ENCODE data around the gene GLS.
A peak's percentile ranks its signal among the peaks of the same experiment; 100 is the strongest.
"Not testable (repeated sequence)": the region's sequence is repeated elsewhere in the genome, so short reads cannot be mapped to it uniquely, and the experiment has no call there.

GLS gene

DNA sequence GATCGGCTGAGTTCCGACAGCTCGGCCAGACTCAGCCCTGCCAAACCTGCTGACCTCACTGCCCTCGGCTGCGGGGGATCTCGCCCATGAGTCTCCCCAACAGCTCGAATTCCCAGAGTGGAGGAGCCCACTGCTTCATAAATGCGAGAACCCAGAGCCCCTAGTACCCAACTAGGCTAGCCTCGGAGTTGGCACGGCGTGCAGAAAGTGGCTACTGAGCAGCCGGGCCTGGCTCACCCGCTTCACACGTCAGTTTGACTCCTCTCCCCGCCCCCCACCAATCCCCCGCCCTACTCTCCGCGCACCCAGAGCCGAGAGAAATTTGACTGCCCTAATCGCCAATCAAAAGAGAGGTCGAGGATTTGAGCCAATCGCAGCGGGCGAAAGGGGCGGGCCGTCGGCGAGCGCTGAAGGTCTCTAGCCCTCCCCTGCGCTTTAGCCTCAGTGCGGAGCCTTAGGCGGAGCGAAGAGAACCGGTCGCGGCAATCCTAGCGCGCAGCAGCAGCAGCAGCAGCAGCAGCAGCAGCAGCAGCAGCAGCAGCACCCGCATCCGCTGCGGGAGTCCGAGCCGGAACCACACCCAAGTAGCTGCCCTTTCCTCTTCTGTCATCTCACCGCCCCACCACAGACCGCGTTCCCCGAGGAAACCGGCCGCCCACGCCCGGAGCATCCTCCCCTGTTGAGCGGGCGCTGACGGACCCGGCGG is at the start of gene GLS:
GLS (plus strand) TSS at position 444 of the 706 bp plus-strand sequence. CDS start 264 bp downstream, outside the sequence.
- DNase-seq, result peak; percentile 85

DNA sequence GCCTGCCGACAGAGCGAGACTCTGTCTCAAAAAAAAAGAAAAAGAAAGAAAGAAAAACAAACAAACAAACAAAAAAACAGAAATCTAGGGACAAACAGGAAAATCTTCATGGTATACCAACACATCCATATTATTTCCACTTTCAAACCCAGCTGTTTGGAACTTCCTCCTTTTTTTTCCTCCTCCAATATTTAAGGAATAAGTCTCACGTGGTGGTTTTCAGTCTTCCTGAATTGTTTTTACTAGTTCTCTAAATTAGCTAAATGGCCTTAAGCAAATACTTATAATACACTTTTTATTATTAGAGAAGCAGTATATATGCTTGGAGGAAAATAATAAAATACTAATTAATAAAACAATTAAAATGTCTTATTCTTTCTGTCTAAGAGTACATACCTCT is 48.7 kb upstream of the GLS start:
- DNase-seq, result no peak

DNA sequence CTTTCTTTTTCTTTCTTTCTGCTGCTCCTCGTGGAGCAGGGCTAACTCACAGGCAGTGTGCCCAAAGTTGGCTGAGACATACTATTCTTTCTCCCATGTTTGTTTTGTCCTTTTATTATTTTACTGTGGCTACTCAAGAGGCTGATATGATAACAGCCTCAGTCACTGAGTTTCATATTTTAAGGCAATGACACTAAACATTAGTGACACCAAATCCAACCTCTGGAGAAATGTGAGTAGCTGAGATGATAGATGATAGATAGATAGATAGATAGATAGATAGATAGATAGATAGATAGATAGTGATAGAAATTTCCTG is 45.8 kb upstream of the GLS start:
- no peak for DNase-seq

DNA sequence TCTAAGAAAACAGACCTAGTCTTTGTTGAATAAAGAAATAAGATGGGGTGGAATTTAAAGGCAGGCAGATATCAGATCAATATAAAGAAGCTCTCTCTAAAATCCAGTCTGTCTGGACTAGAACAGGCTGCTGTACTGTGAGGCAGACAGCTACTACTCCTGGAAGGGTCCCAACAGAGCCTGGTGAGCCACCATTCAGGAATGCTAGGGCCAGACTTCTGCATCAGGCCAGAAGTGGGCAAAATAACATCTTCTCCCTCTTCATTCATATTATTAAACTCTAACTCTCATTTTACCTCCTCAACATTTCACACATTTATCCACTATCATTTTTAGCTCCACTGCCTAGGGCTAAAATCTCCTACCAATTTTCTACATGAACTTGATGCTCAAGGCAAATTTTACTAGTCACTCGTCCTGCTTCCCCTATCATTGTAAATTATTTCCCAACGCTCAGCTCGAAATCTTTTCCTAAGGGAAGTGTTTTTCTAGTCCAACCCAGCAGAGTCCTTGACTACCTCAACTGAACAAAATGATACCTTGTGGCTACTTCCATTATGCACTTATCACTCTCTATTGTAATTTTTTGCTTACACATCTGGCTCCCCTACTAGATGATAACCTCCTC is 45.2 kb upstream of the GLS start:
- no peak for DNase-seq

DNA sequence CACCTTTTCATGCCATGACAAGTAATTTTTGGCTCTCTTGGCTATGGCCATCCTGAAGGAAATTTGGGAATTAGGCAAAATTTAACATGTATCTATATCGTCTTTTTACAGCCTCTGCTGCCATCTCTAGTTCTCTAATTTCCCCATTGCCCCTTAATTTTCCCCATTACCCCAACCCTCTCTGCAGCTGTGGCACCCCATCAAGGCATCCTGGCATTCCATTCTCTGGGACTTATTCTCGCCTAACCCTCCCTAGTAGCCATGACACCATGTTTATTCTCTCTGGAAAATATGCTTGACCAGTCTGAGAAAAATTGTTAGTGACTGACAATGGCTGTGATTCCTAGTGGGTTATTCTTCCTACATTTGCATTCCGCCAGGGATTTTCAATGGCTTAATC is 43.9 kb upstream of the GLS start:
- DNase-seq, result no peak

DNA sequence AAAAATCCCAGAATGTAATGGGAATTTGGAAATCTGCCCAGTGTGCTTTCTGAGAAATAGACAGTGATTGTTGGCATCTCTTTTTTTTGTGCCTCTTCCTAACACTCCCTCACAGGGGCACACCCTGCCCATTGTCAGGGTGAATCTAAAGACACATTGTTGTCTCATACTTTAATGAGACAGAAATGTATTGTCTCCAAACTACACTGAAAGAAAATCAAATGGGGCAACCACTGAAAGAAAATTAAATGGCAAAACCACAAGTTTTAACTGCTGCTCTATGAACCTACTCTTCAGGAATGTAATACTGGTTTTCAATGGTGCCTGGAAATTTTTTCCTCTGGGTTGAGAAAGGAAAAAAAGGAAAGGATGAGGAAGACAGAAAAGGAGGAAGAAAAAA is 43.2 kb upstream of the GLS start:
- DNase-seq, result no peak

DNA sequence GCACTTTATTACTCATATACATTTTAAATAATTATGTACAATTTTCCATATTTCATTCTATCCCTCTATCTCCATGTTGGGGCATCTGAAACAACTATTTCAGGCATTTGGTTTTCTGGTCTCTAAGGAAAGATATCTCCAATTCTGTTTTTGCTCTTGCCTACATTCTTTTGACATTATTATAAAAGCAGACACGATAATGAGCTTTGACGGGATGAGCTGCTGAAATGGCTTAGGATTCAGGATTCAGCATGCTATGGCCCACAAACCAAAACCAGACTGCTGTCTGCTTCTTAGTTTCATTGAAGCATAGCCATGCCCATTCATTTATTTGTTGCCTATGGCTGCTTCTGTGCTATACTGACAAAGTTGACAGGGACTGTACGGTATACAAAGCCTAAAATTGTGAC is 42.7 kb upstream of the GLS start:
- DNase-seq, result no peak

DNA sequence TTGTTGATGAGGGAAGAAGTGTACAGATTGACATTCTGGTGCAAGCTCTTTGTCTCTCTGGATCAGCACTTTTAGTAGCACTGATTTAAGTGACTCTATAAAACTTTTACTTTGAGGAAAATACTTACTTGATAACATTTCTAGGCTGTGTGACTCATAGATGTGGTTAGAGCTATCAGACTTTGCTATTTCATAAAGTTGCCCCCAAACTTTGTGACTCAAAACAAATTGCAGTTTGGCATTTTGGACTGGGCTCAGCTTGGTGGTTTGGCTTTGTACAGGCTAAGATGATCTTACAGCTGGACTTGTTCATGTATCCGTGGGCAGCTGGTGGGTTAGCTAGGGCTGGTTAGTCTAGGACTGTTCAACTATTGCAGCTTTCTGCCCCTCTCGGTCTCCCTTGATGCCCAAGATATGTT is 42.1 kb upstream of the GLS start:
- DNase-seq, result no peak

DNA sequence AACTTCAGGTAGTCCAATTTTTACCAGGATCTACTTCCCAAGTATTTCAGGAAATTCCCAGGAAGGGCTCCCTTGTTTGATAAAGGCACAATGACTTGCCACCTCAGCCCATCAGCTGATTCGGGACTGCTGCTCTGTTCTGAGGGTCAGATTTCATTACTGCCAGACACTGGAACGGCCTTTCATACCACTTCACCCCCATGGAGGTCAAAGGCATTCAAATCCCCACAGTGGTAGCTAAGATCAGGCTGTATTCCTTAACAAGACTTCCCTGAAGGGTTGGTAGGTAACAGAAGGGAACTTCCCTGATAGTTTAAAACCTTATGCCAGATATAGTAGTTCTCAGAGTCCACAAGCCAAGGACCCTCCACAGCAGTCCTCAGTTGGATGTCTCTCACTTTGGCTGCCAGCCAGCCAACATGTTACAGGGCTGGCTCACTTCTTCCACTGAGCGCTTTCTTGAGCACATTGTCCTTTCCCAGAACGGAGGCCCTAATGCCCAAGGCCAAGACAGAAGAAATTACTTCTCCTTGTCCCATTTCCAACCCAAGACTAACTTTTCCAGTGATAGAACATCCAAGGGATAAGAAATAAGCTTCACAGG is 40.0 kb upstream of the GLS start:
- DNase-seq, result no peak

DNA sequence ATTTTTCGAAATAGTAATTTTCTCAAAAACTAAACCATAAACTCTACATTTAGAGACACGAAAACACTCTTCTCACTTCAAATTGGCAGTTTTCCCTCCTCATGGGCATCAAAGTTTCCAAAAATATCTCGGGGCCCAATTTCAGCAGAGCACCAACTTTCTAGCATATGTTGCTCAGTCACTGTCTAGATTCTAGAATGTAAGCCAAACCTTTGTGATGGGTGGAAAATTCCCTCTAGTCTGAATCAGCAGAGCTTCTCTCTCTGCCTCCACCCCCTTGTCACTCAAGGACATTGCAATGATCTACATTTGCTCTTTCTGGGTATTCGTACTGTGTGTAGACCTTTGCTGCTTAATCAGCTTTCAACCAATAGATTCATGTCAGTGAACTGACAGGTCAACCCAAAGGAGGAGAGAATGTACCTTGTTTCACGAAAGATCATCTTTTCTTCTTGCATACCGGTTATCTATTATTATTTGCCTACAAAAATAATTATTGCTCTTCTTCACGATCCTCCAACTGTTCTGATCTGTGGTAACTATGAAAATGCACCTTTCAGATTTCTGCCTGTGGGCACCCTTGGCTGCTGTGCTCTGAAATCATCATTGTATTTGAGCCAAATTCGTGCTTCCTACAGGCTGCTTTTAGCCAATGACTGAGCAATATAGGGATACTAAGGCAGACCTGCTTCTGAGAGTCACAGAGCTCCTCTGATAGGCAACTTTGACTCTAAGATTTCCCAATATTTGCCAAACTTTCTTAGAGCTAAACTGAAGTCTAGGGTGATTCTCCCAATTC is 38.7 kb upstream of the GLS start:
- no peak for DNase-seq

DNA sequence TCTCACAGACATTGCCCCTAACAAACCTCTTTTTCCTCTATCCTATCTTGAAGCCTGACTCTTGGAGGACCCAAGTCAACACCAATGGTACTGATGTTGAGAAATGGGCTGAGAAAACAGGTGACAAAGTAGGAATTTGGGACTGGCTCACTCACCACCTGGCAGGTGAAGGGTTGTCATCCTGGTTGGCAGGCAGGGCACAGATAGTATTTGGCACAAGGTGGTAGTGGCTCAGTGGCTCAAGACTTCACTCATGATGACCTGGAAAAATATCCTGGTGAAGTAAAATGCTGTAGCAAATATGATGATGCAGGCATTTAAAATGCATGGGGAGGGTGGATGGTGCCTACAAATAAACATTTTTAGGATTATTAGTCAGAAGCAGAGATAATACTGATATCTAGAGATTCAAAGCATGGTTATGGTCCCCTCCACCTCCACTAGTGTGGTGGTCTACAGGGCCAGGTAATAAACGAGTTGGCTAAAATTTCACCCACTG is 38.0 kb upstream of the GLS start:
- DNase-seq, result no peak

DNA sequence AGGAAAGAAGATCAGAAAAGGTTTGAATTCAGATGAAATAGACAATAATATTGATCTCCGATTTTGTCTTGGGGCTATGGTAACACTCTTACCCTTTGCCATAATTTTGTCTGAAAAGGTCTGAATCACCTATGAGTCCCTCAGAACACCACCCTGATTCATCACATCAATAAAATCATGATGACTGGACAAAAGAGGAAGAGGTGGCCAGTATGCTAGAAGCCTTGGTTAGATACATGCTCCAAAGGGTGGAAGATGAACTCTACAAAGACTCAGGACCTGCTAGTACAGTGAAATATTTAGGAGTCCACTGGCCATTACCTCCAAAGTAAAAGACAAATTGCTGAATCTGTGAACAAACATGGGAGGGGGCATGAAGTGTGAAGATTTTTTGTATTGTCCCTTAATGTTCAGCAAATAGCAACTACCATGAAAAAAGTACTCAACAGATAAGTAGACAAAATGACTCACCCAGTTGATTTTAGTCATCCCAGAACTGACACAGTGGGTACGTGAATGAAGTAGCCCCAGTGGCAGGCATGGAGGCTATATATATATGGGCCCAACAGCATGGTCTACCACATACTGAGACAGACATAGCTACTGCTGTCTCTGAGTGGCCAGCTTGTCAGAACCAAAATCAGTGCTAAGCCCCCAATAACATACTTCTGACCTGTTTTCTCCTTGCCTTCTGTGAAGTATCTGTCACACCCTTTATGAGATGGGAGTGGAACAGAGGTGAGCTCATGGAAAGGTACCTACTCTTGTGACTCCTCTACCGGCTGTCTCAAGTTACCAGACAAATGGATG is 36.5 kb upstream of the GLS start:
- no peak for DNase-seq

DNA sequence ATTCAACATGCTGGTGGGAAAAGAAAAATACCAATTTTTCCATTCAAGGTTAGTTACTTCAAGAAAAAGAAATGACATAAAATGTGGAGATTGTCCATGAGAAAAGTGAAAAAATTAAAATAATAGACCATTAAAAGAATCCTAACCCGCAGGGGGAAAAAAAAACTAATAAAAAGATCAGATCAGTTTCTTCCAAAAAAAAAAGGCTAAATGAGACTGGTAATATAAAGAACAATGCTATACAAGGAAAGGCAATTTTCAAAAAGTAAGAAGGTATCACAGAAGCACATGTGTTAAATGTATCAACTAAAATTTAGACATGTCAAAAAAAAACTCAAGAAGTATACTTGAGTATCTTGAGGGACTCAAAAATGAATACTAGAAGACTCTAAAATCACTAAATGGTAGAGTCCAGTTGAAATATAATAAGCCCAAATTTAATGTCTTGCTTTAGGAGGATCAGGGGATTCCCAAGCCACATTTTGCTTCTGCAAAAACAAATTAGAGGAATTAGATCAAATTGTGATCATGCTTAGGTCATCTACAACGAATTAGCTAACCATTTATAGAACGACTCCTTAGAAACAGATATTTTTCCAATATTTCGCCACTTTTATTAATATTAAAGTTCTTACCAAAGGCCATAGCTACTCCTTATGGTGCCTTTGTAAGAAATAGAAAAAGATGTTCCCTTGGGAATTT is 35.8 kb upstream of the GLS start:
- no peak for DNase-seq

DNA sequence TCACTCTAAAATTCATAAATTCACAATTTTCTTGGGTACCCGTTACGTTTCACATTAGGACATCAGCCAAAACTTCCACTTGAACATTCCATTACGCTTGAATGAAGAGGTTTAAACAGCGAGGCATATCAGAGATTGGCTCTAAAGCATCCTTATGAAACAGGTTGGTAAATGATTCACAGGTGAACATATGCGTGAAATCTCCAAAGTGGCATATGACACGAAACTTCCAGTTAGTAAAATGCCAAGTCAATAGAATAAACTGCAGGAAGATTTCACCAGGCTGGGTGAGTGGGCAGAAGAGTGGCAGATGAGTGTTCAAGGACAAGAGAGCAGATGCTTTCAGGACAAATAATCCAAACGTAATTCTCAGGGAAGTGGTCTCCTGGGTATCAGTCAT is 33.9 kb upstream of the GLS start:
- DNase-seq, result no peak

DNA sequence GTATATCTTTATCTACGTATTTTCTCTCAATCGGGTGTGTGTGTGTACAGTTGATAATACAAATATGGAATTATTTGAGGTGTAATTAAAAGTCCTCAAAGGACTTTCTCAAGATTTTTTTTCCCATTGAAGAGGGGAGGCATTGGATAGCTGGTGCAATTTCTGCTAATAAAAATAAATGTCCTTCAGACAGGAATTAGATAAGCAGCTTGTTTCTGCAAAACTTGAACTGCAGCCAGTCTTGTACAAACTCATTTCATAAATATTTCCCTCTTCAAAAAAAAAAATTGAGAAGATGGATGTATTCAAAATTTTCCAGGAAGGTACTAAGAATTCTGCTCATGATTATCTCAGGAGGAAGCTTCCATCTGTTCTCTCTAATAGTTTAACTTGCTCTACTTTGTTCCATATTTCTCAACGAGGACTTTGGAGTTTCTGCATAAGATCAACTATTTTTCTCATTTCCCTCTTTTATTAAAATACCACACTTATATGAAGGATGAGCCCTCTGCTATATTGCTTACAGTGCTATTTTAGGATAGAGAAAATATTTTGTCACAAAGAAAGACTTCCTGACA is 33.0 kb upstream of the GLS start:
- no peak for DNase-seq

DNA sequence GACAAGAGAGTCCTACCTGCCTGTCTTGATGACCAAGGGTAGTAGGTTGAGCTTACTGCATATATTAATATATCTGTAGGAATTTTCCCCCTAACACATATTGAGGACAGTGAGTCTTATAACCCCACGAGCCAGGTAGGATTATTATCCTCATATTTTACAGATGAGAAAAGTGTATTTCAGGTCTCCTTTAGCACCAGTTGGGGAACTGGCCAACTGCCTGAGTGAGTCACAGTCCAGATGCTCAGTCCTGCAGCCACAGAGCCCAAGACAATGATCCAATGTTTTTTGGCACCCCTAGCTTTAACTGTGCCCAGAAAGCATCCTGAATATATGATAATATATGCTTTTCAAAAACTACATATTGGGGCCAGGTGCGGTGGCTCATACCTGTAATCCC is 30.8 kb upstream of the GLS start:
- DNase-seq, result no peak

DNA sequence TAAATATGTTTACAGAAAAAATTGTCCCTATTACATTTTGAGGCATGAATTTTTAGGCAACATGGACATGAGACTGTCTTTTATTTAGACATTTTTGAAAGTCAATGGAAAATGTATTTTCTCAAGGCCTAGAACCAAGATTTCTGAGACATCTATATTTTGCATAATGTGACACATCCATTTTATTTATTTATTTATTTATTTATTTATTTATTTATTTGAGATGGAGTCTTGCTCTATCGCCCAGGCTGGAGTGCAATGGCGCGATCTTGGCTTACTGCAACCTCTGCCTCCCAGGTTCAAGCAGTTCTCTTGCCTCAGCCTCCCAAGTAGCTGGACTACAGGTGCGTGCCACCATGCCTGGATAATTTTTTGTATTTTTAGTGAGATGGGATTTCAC is 27.6 kb upstream of the GLS start:
- not testable (repeated sequence) for DNase-seq

DNA sequence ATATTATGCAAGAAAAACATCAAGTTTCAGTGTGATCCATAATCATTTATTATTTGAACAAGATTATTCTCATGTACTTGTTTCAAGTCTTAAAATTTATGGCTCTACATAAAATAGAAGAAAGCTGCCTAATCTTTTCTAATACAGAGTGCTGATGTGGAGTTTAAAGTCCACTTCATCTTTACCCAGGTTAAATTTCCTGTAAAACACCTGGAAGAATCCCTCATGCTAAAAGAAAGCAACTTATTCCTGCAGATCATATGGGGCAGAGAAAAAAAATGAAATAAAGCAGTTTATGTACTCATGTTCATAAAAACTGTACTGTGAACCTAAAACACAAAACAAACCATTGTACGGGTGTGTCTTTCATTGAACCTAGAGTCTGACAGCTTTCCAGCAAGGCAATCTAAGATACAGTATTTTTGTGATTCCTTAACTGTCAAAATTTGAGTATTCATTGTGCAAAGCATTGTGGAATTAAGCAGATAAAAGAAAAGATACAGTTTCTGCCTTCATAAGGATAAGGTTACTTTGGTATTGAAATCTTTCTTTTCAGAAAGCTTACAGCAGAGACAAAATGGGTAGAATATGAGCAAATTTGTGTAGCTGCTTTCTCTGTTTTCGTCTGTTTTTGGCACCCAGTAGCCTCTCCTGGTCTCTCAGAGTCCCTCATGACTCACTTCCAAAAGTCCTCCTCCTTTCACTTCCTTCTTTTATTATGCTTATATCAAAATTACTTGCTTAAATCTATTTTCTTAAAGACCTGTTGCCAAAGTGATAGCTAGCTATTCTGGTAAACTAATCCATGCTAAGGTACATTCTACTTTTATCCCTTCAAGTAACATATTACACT is 26.9 kb upstream of the GLS start:
- DNase-seq, result no peak

DNA sequence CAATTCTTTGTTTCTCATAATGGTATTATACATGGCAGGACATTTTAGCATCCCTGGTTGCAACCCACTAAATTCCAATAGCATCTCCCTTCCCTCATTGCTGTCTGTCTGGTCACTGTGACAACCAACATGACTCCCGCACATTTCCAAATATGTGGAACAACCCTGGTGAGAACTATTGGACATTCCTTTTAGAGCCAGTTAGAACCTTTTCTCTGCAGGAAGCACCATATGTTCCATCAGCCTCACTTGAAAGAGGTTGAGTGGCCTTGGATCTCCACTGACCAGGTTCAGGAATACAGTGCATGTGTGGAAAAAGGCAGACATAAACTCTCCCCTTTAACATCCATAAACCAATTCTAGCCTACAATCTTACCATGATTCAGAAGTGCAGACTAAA is 25.9 kb upstream of the GLS start:
- no peak for DNase-seq

DNA sequence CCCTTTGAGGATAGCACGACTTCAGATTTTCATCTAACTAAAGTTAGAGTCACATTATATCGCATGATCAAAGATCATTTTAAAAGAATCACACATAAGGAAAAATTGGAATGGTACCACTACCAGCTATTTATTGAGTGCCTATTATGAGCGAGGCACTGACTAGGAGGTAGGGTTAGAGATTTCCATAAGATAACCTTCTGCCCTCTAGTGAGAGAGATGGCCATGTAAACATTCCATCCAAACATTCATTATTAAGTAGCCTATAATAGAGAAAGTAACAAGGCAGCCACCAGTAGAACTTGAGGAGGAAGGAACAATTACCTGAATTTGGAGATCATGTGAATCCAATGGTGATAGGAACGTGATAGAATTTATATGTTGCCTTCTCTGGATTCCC is 25.4 kb upstream of the GLS start:
- DNase-seq, result no peak

DNA sequence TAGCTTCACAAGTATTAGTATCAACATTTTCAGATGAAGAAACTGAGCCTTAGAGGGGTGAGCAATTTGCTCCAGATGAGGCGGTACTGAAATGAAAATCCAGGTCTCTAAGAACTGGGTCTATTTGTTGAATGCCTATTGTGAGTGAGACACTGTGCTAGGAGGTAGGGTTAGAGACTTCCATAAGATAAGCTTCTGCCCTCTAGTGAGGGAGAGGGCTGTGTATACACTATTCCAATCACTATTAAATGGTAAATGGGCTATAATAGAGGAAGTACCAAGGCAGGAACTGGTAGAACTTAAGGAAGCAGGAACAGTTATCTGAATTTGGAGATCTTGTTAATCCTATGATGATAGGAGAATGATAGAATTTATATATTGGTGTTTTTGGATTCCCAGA is 23.6 kb upstream of the GLS start:
- no peak for DNase-seq
